NB4 (cell line): ENCODE data around the gene EBF4.

Experiments used
- DNase-seq: peaks from one replicate; pipeline ENCODE4 v3.0.0; 2010; ENCODE audit warnings: low read depth
- H3K4me3 ChIP-seq: one replicate; pipeline ENCODE4 v1.5.1; 2011; ENCODE audit warnings: mild to moderate bottlenecking, low read depth, low read length, moderate library complexity
- MAX ChIP-seq: IDR thresholded peaks from 2 replicates; pipeline ENCODE4 v1.6.1; 2011; ENCODE audit warnings: low read depth, low read length
- MYC ChIP-seq: IDR thresholded peaks from 2 replicates; pipeline ENCODE4 v1.6.1; 2011; ENCODE audit warnings: low read depth, low read length
- POLR2A ChIP-seq: IDR thresholded peaks from 2 replicates; pipeline ENCODE4 v1.6.1; 2011; ENCODE audit warnings: mild to moderate bottlenecking; ENCODE audit not compliant: insufficient read length; ENCODE audit errors: extremely low read depth
- TF ChIP-seq, protein P1 (sequence below): IDR thresholded peaks from one replicate; pipeline ENCODE4 v1.5.1; 2012; ENCODE audit warnings: low read depth, low read length

The EBF4 gene

DNA sequence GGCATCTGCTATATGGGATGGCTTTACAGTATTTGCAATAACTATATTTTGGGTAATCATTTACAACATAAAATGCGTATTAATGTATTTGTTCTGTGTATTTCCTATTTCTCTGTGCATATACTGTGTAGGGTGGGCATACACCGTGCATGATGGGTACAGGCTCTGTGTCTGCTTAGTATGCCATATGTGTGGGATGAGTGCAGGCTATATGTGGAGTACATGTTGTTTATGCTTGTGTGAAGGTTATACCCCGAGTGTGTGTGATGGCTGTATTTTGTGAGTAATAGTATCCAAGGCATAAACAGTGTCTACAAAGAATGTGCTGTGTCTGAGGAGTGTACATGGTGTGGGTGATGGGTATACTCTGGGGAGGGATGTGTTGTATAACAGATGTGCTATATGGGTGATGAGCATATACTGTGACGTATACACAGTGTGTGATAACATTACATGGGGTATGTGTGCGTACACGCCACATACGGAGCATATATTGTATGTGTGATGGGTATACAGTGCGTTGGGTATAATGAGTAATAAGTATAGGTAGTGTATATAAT is 55.2 kb downstream of the EBF4 start:
- no peak for DNase-seq
- no peak overlapping the region for H3K4me3 ChIP-seq
- no peak for TF ChIP-seq MAX

DNA sequence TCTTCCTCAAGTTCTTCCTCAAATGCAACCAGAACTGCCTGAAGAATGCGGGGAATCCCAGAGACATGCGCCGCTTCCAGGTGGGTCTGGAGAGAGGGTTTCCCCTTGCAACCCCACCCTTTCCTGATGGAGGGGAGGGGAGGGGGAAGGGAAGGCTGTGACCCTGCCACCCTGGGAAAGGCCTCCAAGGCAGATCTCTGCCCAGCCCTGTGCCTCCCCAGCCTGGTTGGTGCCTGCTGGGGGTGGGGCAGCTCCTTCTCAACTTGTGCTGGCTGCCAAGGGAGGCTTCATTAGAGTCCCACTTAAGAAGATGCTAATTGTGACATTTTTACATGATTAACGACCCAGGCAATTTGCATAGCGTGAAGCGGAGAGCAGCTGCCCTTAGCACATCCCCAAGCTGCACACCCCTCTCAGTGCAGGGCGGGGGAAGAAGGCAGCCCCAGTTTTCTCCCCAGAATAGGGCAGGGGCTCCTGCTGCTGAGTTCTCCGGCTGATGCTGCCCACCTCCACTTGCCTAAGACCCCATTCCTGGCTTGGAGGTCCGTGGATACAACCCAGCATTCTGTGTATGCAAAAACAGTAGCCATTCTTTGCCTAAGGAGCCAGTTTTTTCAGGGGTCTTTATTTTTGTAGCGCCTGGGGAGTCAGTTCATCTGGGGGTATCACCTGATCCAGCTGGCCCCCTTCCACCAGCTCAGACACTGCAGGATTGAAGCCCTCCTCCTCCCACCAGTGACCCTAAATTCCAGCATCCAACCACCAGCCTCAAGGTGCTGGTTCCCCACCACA is 56.2 kb downstream of the EBF4 start:
- no peak overlapping the region for H3K4me3 ChIP-seq
- no peak for DNase-seq
- TF ChIP-seq, protein P1, sequence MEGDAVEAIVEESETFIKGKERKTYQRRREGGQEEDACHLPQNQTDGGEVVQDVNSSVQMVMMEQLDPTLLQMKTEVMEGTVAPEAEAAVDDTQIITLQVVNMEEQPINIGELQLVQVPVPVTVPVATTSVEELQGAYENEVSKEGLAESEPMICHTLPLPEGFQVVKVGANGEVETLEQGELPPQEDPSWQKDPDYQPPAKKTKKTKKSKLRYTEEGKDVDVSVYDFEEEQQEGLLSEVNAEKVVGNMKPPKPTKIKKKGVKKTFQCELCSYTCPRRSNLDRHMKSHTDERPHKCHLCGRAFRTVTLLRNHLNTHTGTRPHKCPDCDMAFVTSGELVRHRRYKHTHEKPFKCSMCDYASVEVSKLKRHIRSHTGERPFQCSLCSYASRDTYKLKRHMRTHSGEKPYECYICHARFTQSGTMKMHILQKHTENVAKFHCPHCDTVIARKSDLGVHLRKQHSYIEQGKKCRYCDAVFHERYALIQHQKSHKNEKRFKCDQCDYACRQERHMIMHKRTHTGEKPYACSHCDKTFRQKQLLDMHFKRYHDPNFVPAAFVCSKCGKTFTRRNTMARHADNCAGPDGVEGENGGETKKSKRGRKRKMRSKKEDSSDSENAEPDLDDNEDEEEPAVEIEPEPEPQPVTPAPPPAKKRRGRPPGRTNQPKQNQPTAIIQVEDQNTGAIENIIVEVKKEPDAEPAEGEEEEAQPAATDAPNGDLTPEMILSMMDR, result no peak
- TF ChIP-seq MYC (no peak), POLR2A (no peak), MAX (no peak)

- DNase-seq, result no peak
- no peak overlapping the region for H3K4me3 ChIP-seq
- no peak for TF ChIP-seq POLR2A
- TF ChIP-seq MYC, result no peak
- no peak for TF ChIP-seq MAX
- TF ChIP-seq, protein P1, result no peak
These were observed 56.9 kb downstream of the EBF4 start for GRCh38 chr20:2749343-2749950.

- H3K4me3 ChIP-seq, result no peak overlapping the region
- TF ChIP-seq POLR2A, result no peak
- no peak for TF ChIP-seq MYC
- TF ChIP-seq, protein P1, result no peak
- no peak for TF ChIP-seq MAX
- no peak for DNase-seq
These were observed 57.4 kb downstream of the EBF4 start for GRCh38 chr20:2749951-2750490.

- DNase-seq, result peak; percentile 86
- TF ChIP-seq POLR2A (no peak), MYC (peak; percentile 78), MAX (peak; percentile 88)
- no peak overlapping the region for H3K4me3 ChIP-seq
These were observed 58.1 kb downstream of the EBF4 start for GRCh38 chr20:2750491-2751251.

- H3K4me3 ChIP-seq, result no peak overlapping the region
- TF ChIP-seq MAX (no peak), MYC (no peak), POLR2A (no peak)
- TF ChIP-seq, protein P1, result no peak
- peak; percentile 23 for DNase-seq
These were observed 58.8 kb downstream of the EBF4 start for GRCh38 chr20:2751347-2751877.
